DND-41 (cell line): ENCODE data around the gene EEFSEC.
"Not testable (repeated sequence)": the region's sequence is repeated elsewhere in the genome, so short reads cannot be mapped to it uniquely, and the experiment has no call there.

Experiments
- CTCF ChIP-seq: IDR thresholded peaks from 2 replicates; pipeline ENCODE4 v1.5.1; 2012; ENCODE audit warnings: borderline replicate concordance, low read length, moderate library complexity, mild to moderate bottlenecking; ENCODE audit not compliant: poor library complexity, severe bottlenecking; ENCODE audit errors: extremely low read depth
- EZH2 ChIP-seq: IDR thresholded peaks from 3 replicates; pipeline ENCODE4 v1.6.1; 2012; ENCODE audit warnings: borderline replicate concordance, low read depth, mild to moderate bottlenecking, moderate library complexity, low read length, inconsistent platforms; ENCODE audit not compliant: severe bottlenecking

DNA sequence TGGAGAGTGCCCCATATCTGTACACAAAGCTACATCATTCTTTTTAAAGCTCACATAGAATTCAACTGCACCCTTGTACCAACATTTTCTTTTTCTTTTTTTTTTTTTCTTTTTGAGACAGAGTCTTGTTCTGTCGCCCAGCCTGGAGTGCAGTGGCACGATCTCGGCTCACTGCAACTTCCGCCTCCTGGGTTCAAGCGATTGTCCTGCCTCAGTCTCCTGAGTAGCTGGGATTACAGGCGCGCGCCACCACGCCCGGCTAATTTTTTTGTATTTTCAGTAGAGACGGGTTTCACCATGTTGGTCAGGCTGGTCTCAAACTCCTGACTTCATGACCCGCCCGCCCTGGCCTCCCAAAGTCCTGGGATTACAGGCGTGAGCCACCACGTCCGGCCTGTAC is 1.1 kb downstream of the EEFSEC start:
- not testable (repeated sequence) for TF ChIP-seq CTCF, EZH2
